ELF-1 (cell line): ENCODE measurements around the gene AADACL4.
"Not testable (repeated sequence)": the region's sequence is repeated elsewhere in the genome, so short reads cannot be mapped to it uniquely, and the experiment has no call there.

Experiments
- DNase-seq: peaks from one replicate; pipeline ENCODE4 v3.0.0-alpha.2; 2016; ENCODE audit warnings: low read depth, low spot score

The AADACL4 gene

GRCh38 chr1:12629511-12629956 is 14.4 kb upstream of the AADACL4 start:
- DNase-seq, result peak; percentile 88

- DNase-seq, result no peak
Observed at GRCh38 chr1:12629985-12630760, 13.7 kb upstream of the AADACL4 start.

GRCh38 chr1:12630946-12631530 is 12.8 kb upstream of the AADACL4 start:
- DNase-seq, result no peak

- DNase-seq, result no peak
Observed at GRCh38 chr1:12631571-12631970, 12.3 kb upstream of the AADACL4 start.

GRCh38 chr1:12634156-12634555 is 9.7 kb upstream of the AADACL4 start:
- DNase-seq, result peak; percentile 48

GRCh38 chr1:12634696-12635202 is 9.1 kb upstream of the AADACL4 start:
- DNase-seq, result no peak

- DNase-seq, result peak; percentile 82
Observed at GRCh38 chr1:12636098-12636950, 7.6 kb upstream of the AADACL4 start.

GRCh38 chr1:12637693-12638092 is 6.2 kb upstream of the AADACL4 start:
- DNase-seq, result no peak

GRCh38 chr1:12640237-12640957 is 3.5 kb upstream of the AADACL4 start:
- no peak for DNase-seq

GRCh38 chr1:12640958-12641272 is 3.0 kb upstream of the AADACL4 start:
- no peak for DNase-seq

- DNase-seq, result no peak
Observed at GRCh38 chr1:12643079-12643478, 806 bp upstream of the AADACL4 start.

GRCh38 chr1:12644237-12644636 is 352 bp downstream of the AADACL4 start:
- DNase-seq, result no peak

GRCh38 chr1:12644829-12645228 is 944 bp downstream of the AADACL4 start:
- no peak for DNase-seq

- not testable (repeated sequence) for DNase-seq
Observed at GRCh38 chr1:12645401-12645800, 1.5 kb downstream of the AADACL4 start.

- DNase-seq, result no peak
Observed at GRCh38 chr1:12648741-12649140, 4.9 kb downstream of the AADACL4 start.

- DNase-seq, result no peak
Observed at GRCh38 chr1:12649971-12650421, 6.1 kb downstream of the AADACL4 start.

- DNase-seq, result no peak
Observed at GRCh38 chr1:12654004-12654567, 10.2 kb downstream of the AADACL4 start.

- no peak for DNase-seq
Observed at GRCh38 chr1:12654657-12655056, 10.8 kb downstream of the AADACL4 start.

GRCh38 chr1:12656575-12656974 is 12.7 kb downstream of the AADACL4 start:
- DNase-seq, result no peak

- DNase-seq, result no peak
Observed at GRCh38 chr1:12657060-12657884, 13.4 kb downstream of the AADACL4 start.
